Right lobe of liver (tissue), 6 donors: Measurements from ENCODE around the gene SAXO2. TPM values are rescaled to one million over a fixed set of nuclear protein-coding genes. Genes with fewer than 3 reads are reported as not detected.
"Not testable (repeated sequence)": the region's sequence is repeated elsewhere in the genome, so short reads cannot be mapped to it uniquely, and the experiment has no call there.

ENCODE experiments used
- ATAC-seq, 4 donors: fragments of 200-7000 bp; cut with Tn5 transposase; one replicate each; pipeline ENCODE4 v1.9.1; 2020; ENCODE audit warnings: mild to moderate bottlenecking in 4 of 4, moderate library complexity in 4 of 4
- DNase-seq, 3 donors: peaks; one replicate each; pipeline ENCODE4 v3.0.0-alpha.2; 2020
- H3K27ac ChIP-seq, 3 donors: fragments of 200-600 bp; one replicate each; pipeline ENCODE4 v1.8.0; 2022
- H3K27me3 ChIP-seq, 2 donors: fragments of 200-600 bp; one replicate each; pipeline ENCODE4 v1.8.0; 2022
- H3K36me3 ChIP-seq, 4 donors: fragments of 200-600 bp; sonication (generic) in 1 of 4; one replicate each; pipeline versions ENCODE4 v1.5.1 to v1.8.0; 2017 to 2022; ENCODE audit warnings: control low read depth in 1 of 4
- H3K4me1 ChIP-seq, 4 donors: fragments of 200-600 bp; sonication (generic) in 1 of 4; one replicate each; pipeline versions ENCODE4 v1.5.1 to v1.8.0; 2017 to 2022; ENCODE audit warnings: control low read depth in 1 of 4
- H3K4me3 ChIP-seq, 3 donors: fragments of 200-600 bp; one replicate each; pipeline ENCODE4 v1.8.0; 2022
- H3K9me3 ChIP-seq, 4 donors: fragments of 200-600 bp; sonication (generic) in 1 of 4; one replicate each; pipeline versions ENCODE4 v1.5.1 to v1.8.0; 2017 to 2022; ENCODE audit warnings: control low read depth in 1 of 4
- CTCF ChIP-seq, 4 donors: fragments of 200-600 bp in 3 of 4; fragments of 450-650 bp in 1 of 4; IDR thresholded peaks; one replicate each; pipeline versions ENCODE4 v1.5.1 to v1.8.0; 2016 to 2022; ENCODE audit warnings: antibody characterized with exemption in 4 of 4, mild to moderate bottlenecking in 2 of 4
- POLR2A ChIP-seq: fragments of 450-650 bp; IDR thresholded peaks from one replicate; pipeline ENCODE4 v1.6.1; 2017; ENCODE audit warnings: antibody characterized with exemption, mild to moderate bottlenecking
- WGBS: methylation state at CpG from one replicate; pipeline ENCODE4 v1.1.6; 2018; ENCODE audit warnings: low coverage, low lambda C conversion rate; ENCODE audit not compliant: insufficient coverage; ENCODE audit errors: missing lambda C conversion rate; 5-methylcytosine and 5-hydroxymethylcytosine counted together
- intact Hi-C, 2 donors: fragments of 100-400 bp; cut with DNase I; formaldehyde crosslinking; loops; one replicate each; pipeline versions ENCODE4 v1.11.2 to v1.14.1; 2022
- total RNA-seq, 6 experiments: library from RNA; depleted of rRNA in 2 of 6; stranded (reverse); fragments of >200 nt in 2 of 6; fragmentation: NEBNext Ultra II Directional in 3 of 6; extraction: Animal tissue kit (Norgen Biotek cat#: 25700) in 3 of 6; gene quantifications; one replicate each; pipeline versions ENCODE4 v1.1.0 to v1.2.4, GENCODE V29; 2016 to 2023
- donor health status: DM: no; HTN: yes; CAD: no.
- donor health status: DM: no; HTN: no; CAD: no.
- donor health status: DM: no; HTN: no; CAD: no.
- donor health status: DM: no; HTN: yes; CAD: no.
- donor health status: DM: no; HTN: yes; CAD: no.

The SAXO2 gene
- total RNA-seq, 6 experiments from 2014 or later = 0.06 to 1.1 (median 0.26) TPM; not detected in 1

- H3K27me3 ChIP-seq, H3K36me3 ChIP-seq, DNase-seq, intact Hi-C loops, H3K4me1 ChIP-seq, H3K9me3 ChIP-seq, ATAC-seq, H3K27ac ChIP-seq, H3K4me3 ChIP-seq: not testable (repeated sequence)
- WGBS = 39% methylated on average over 4 of the region's 4 CpGs
These were observed 23.9 kb downstream of the SAXO2 start for GRCh38 chr15:82286475-82286874.

- H3K27me3 ChIP-seq, H3K36me3 ChIP-seq, intact Hi-C loops, H3K4me1 ChIP-seq, H3K4me3 ChIP-seq, DNase-seq, H3K9me3 ChIP-seq, ATAC-seq, H3K27ac ChIP-seq: not testable (repeated sequence)
- WGBS = 94% methylated on average over 2 of the region's 2 CpGs
These were observed 25.6 kb downstream of the SAXO2 start for GRCh38 chr15:82288202-82288601.

- no peaks in the 10 kb centered on the region for H3K27me3 ChIP-seq
- ATAC-seq (no peak), DNase-seq (no peak)
- H3K4me1 ChIP-seq = no peaks in the 10 kb centered on the region
- H3K27ac ChIP-seq = no peak overlapping the region
- no peaks in the 10 kb centered on the region for H3K36me3 ChIP-seq
- WGBS = 76% methylated on average over 5 of the region's 5 CpGs
- no peaks in the 10 kb centered on the region for H3K9me3 ChIP-seq
- no peak overlapping the region for H3K4me3 ChIP-seq
- TF ChIP-seq POLR2A (no peak), CTCF (IDR thresholded peaks at IDR 0.05) (no peak)
- intact Hi-C loops = no loop called here
These were observed 29.7 kb downstream of the SAXO2 start for GRCh38 chr15:82292271-82292670.

- WGBS = 53% methylated on average over 2 of the region's 11 CpGs
- intact Hi-C loops = no loop called here
- no peak overlapping the region for H3K4me3 ChIP-seq
- no peaks in the 10 kb centered on the region for H3K4me1 ChIP-seq
- TF ChIP-seq POLR2A (no peak), CTCF (IDR thresholded peaks at IDR 0.05) (no peak)
- DNase-seq = no peak
- H3K9me3 ChIP-seq = no peaks in the 10 kb centered on the region
- H3K36me3 ChIP-seq = no peaks in the 10 kb centered on the region
- no peak overlapping the region for H3K27ac ChIP-seq
- H3K27me3 ChIP-seq = no peaks in the 10 kb centered on the region
- no peak for ATAC-seq
These were observed 31.6 kb downstream of the SAXO2 start for GRCh38 chr15:82294061-82294690.

- no peak overlapping the region for H3K27ac ChIP-seq
- no peaks in the 10 kb centered on the region for H3K36me3 ChIP-seq
- intact Hi-C loops = no loop called here
- DNase-seq (no peak), ATAC-seq (no peak)
- 83% methylated on average over 5 of the region's 5 CpGs for WGBS
- H3K4me1 ChIP-seq = no peaks in the 10 kb centered on the region
- H3K9me3 ChIP-seq = no peaks in the 10 kb centered on the region
- TF ChIP-seq CTCF (IDR thresholded peaks at IDR 0.05) (no peak), POLR2A (no peak)
- no peaks in the 10 kb centered on the region for H3K27me3 ChIP-seq
- no peak overlapping the region for H3K4me3 ChIP-seq
These were observed 34.9 kb downstream of the SAXO2 start for GRCh38 chr15:82297546-82297945.

- intact Hi-C loops = no loop called here
- TF ChIP-seq POLR2A (no peak), CTCF (IDR thresholded peaks at IDR 0.05) (no peak)
- DNase-seq (no peak), ATAC-seq (no peak)
- Histone ChIP-seq H3K36me3 (no peaks in the 10 kb centered on the region), H3K4me1 (no peaks in the 10 kb centered on the region), H3K9me3 (no peaks in the 10 kb centered on the region), H3K4me3 (no peak overlapping the region), H3K27ac (no peak overlapping the region), H3K27me3 (no peaks in the 10 kb centered on the region)
- WGBS = 91% methylated on average over 12 of the region's 13 CpGs
These were observed 35.4 kb downstream of the SAXO2 start for GRCh38 chr15:82298032-82298431.
